Neutrophil (primary cell): ENCODE measurements around the gene BTBD9.

Experiments used
- H3K27ac ChIP-seq: fragments of 200-600 bp; sonication (generic); 2 replicates; pipeline ENCODE4 v1.5.1; 2016; ENCODE audit warnings: mild to moderate bottlenecking, moderate library complexity
- H3K27me3 ChIP-seq: fragments of 200-600 bp; sonication (generic); 2 replicates; pipeline ENCODE4 v1.6.0; 2016; ENCODE audit warnings: mild to moderate bottlenecking
- H3K36me3 ChIP-seq: fragments of 200-600 bp; sonication (generic); 2 replicates; pipeline ENCODE4 v1.5.1; 2017
- H3K4me1 ChIP-seq, 2 experiments: fragments of 200-600 bp in 1 of 2; sonication (generic) in 1 of 2; 1 replicate in 1 of 2; 2 replicates in 1 of 2; pipeline versions ENCODE4 v1.5.1 to v1.6.1; 2013 to 2016; ENCODE audit warnings: low read depth in 1 of 2, low read length in 1 of 2, mild to moderate bottlenecking in 1 of 2, moderate library complexity in 1 of 2; ENCODE audit not compliant: control insufficient read depth in 1 of 2, insufficient read depth in 1 of 2
- H3K4me3 ChIP-seq, 2 experiments: fragments of 200-600 bp in 1 of 2; sonication (generic) in 1 of 2; 1 replicate in 1 of 2; 2 replicates in 1 of 2; pipeline ENCODE4 v1.5.1; 2013 to 2016; ENCODE audit warnings: low read depth in 1 of 2, low read length in 1 of 2, mild to moderate bottlenecking in 1 of 2, moderate library complexity in 1 of 2
- H3K9me3 ChIP-seq: fragments of 200-600 bp; sonication (generic); 2 replicates; pipeline ENCODE4 v1.5.1; 2016
- CTCF ChIP-seq: fragments of 200-600 bp; sonication (generic); IDR thresholded peaks from 2 replicates; pipeline ENCODE4 v1.5.1; 2016; ENCODE audit warnings: antibody characterized with exemption

Gene BTBD9

GRCh38 chr6:38157905-38158304 lies 481.8 kb downstream of the BTBD9 start:
- no peaks in the 10 kb centered on the region for H3K9me3 ChIP-seq
- no peaks in the 10 kb centered on the region for H3K27me3 ChIP-seq
- H3K27ac ChIP-seq, result no peak overlapping the region
- TF ChIP-seq CTCF, result no peak
- no peak overlapping the region for H3K4me3 ChIP-seq
- peaks cover 15 to 22% of the 10 kb centered on the region in 2 experiments for H3K4me1 ChIP-seq
- peaks cover 19% of the 10 kb centered on the region for H3K36me3 ChIP-seq

GRCh38 chr6:38156818-38157565 lies 482.7 kb downstream of the BTBD9 start:
- H3K4me1 ChIP-seq, result peaks cover 15 to 22% of the 10 kb centered on the region in 2 experiments
- no peaks in the 10 kb centered on the region for H3K9me3 ChIP-seq
- H3K36me3 ChIP-seq, result peaks cover 28% of the 10 kb centered on the region
- no peak overlapping the region for H3K4me3 ChIP-seq
- no peaks in the 10 kb centered on the region for H3K27me3 ChIP-seq
- TF ChIP-seq CTCF, result no peak
- H3K27ac ChIP-seq, result no peak overlapping the region

- Histone ChIP-seq H3K27ac (peak overlapping the region; percentile 79), H3K4me1 (peaks cover 15 to 22% of the 10 kb centered on the region in 2 experiments), H3K9me3 (no peaks in the 10 kb centered on the region), H3K36me3 (peaks cover 41% of the 10 kb centered on the region), H3K27me3 (no peaks in the 10 kb centered on the region), H3K4me3 (no peak overlapping the region)
- TF ChIP-seq CTCF, result no peak
Observed at GRCh38 chr6:38155621-38156204, 484.0 kb downstream of the BTBD9 start.

GRCh38 chr6:38155144-38155543 lies 484.6 kb downstream of the BTBD9 start:
- H3K4me1 ChIP-seq, result peaks cover 15 to 22% of the 10 kb centered on the region in 2 experiments
- no peaks in the 10 kb centered on the region for H3K27me3 ChIP-seq
- H3K27ac ChIP-seq, result peak overlapping the region; percentile 79
- no peak overlapping the region for H3K4me3 ChIP-seq
- no peak for TF ChIP-seq CTCF
- no peaks in the 10 kb centered on the region for H3K9me3 ChIP-seq
- H3K36me3 ChIP-seq, result peaks cover 41% of the 10 kb centered on the region

- no peak for TF ChIP-seq CTCF
- Histone ChIP-seq H3K4me3 (no peak overlapping the region), H3K9me3 (no peaks in the 10 kb centered on the region), H3K36me3 (peaks cover 45% of the 10 kb centered on the region), H3K27me3 (no peaks in the 10 kb centered on the region), H3K4me1 (peaks cover 15 to 22% of the 10 kb centered on the region in 2 experiments), H3K27ac (peak overlapping the region; percentile 79)
Observed at GRCh38 chr6:38154731-38155130, 485.0 kb downstream of the BTBD9 start.
